CD14-positive monocyte (primary cell): ENCODE measurements around the gene P2RY14. TPM values are rescaled to one million over a fixed set of nuclear protein-coding genes. Genes with fewer than 3 reads are reported as not detected.

Experiments
- DNase-seq, 3 donors: peaks; one replicate each; pipeline ENCODE4 v3.0.0-alpha.2; 2011 to 2022
- H2AFZ ChIP-seq: 2 replicates; pipeline ENCODE4 v1.6.0; 2012; ENCODE audit warnings: mild to moderate bottlenecking, low read depth, low read length, inconsistent platforms; ENCODE audit not compliant: insufficient read depth, poor library complexity, severe bottlenecking
- H3K27ac ChIP-seq, 2 donors: 1 replicate in 1 of 2; 2 replicates in 1 of 2; pipeline ENCODE4 v1.5.1; 2012 to 2013; ENCODE audit warnings: low read length in 2 of 2, control low read depth in 1 of 2, inconsistent platforms in 1 of 2, low read depth in 1 of 2, mild to moderate bottlenecking in 1 of 2
- H3K27me3 ChIP-seq, 2 donors: one replicate each; pipeline versions ENCODE4 v1.6.0 to v1.6.1; 2011 to 2013; ENCODE audit warnings: low read length in 2 of 2; ENCODE audit not compliant: control insufficient read depth in 2 of 2, insufficient read depth in 2 of 2
- H3K36me3 ChIP-seq, 2 donors: replicated peaks in 1 of 2; 1 replicate in 1 of 2; 2 replicates in 1 of 2; pipeline versions ENCODE4 v1.5.1 to v1.6.1; 2012 to 2013; ENCODE audit warnings: low read length in 2 of 2, control low read depth in 1 of 2, inconsistent platforms in 1 of 2, mild to moderate bottlenecking in 1 of 2; ENCODE audit not compliant: insufficient read depth in 2 of 2, control insufficient read depth in 1 of 2
- H3K4me1 ChIP-seq, 2 donors: 1 replicate in 1 of 2; 2 replicates in 1 of 2; pipeline versions ENCODE4 v1.5.1 to v1.6.1; 2012 to 2013; ENCODE audit warnings: low read length in 2 of 2, control low read depth in 1 of 2, inconsistent platforms in 1 of 2, mild to moderate bottlenecking in 1 of 2, moderate library complexity in 1 of 2; ENCODE audit not compliant: insufficient read depth in 2 of 2, control insufficient read depth in 1 of 2
- H3K4me2 ChIP-seq: replicated peaks from 2 replicates; pipeline ENCODE3; 2012; ENCODE audit warnings: low read length, moderate library complexity, mild to moderate bottlenecking; ENCODE audit not compliant: poor library complexity, severe bottlenecking; ENCODE audit errors: extremely low read depth
- H3K4me3 ChIP-seq, 3 experiments: fragments of 200-600 bp in 1 of 3; sonication (generic) in 1 of 3; replicated peaks in 1 of 3; 1 replicate in 2 of 3; 2 replicates in 1 of 3; pipeline ENCODE4 v1.5.1; 2011 to 2013; ENCODE audit warnings: low read length in 3 of 3, mild to moderate bottlenecking in 3 of 3, control low read depth in 2 of 3, low read depth in 2 of 3, inconsistent platforms in 1 of 3, moderate library complexity in 1 of 3
- H3K79me2 ChIP-seq: 2 replicates; pipeline ENCODE4 v1.6.0; 2012; ENCODE audit warnings: mild to moderate bottlenecking, control low read depth, inconsistent platforms, low read length, moderate library complexity; ENCODE audit not compliant: insufficient read depth
- H3K9ac ChIP-seq: 2 replicates; pipeline ENCODE4 v1.6.0; 2017; ENCODE audit warnings: low read length, mild to moderate bottlenecking; ENCODE audit not compliant: insufficient read depth, poor library complexity, severe bottlenecking
- H3K9me3 ChIP-seq, 2 donors: replicated peaks in 1 of 2; 1 replicate in 1 of 2; 2 replicates in 1 of 2; pipeline versions ENCODE4 v1.5.1 to v1.6.1; 2012 to 2013; ENCODE audit warnings: low read length in 2 of 2, control low read depth in 1 of 2; ENCODE audit not compliant: control insufficient read depth in 1 of 2, insufficient read depth in 1 of 2
- H4K20me1 ChIP-seq: 2 replicates; pipeline ENCODE4 v1.6.0; 2012; ENCODE audit warnings: mild to moderate bottlenecking, low read length, control low read depth, moderate library complexity; ENCODE audit not compliant: insufficient read depth
- H3K27ac Mint-ChIP-seq, 7 donors: one replicate each; pipeline ENCODE4 v1.8.0; 2020; ENCODE audit warnings: mild to moderate bottlenecking in 7 of 7, mixed read lengths in 7 of 7, moderate library complexity in 6 of 7, inconsistent platforms in 2 of 7
- H3K27me3 Mint-ChIP-seq, 3 donors: one replicate each; pipeline ENCODE4 v1.8.0; 2021 to 2022; ENCODE audit warnings: low read depth in 3 of 3, mild to moderate bottlenecking in 3 of 3, mixed read lengths in 3 of 3, moderate library complexity in 3 of 3, inconsistent platforms in 1 of 3
- H3K36me3 Mint-ChIP-seq, 2 donors: one replicate each; pipeline ENCODE4 v1.8.0; 2020; ENCODE audit warnings: mixed read lengths in 2 of 2, inconsistent platforms in 1 of 2, mild to moderate bottlenecking in 1 of 2
- H3K4me1 Mint-ChIP-seq: one replicate; pipeline ENCODE4 v1.8.0; 2020; ENCODE audit warnings: mild to moderate bottlenecking, mixed read lengths
- H3K4me3 Mint-ChIP-seq, 2 donors: one replicate each; pipeline ENCODE4 v1.8.0; 2020; ENCODE audit warnings: mild to moderate bottlenecking in 2 of 2, mixed read lengths in 2 of 2, moderate library complexity in 1 of 2
- H3K9me3 Mint-ChIP-seq, 7 donors: one replicate each; pipeline ENCODE4 v1.8.0; 2020 to 2022; ENCODE audit warnings: mixed read lengths in 7 of 7, mild to moderate bottlenecking in 6 of 7, moderate library complexity in 6 of 7, inconsistent platforms in 2 of 7
- CTCF ChIP-seq: fragments of 200-600 bp; IDR thresholded peaks from one replicate; pipeline ENCODE4 v1.8.0; 2022; ENCODE audit warnings: antibody characterized with exemption, mild to moderate bottlenecking
- WGBS: methylation state at CpG from one replicate; pipeline ENCODE4 v1.1.5; 2013; ENCODE audit warnings: missing lambda C conversion rate; ENCODE audit not compliant: insufficient coverage; 5-methylcytosine and 5-hydroxymethylcytosine counted together
- intact Hi-C, 2 donors: fragments of 100-400 bp; cut with micrococcal nuclease; formaldehyde crosslinking; loops; one replicate each; pipeline versions ENCODE4 v1.15.0 to v1.15.1; 2023
- polyA plus RNA-seq, 3 donors: library from polyadenylated mRNA; depleted of rRNA in 1 of 3; unstranded in 2 of 3; stranded (reverse) in 1 of 3; fragments of 300-500 nt in 2 of 3; fragments of >200 nt in 1 of 3; fragmentation: Illumina TruSeq in 2 of 3; gene quantifications; 1 replicate in 2 of 3; 2 replicates in 1 of 3; pipeline ENCODE4 v1.2.3, GENCODE V29; 2012 to 2021

The P2RY14 gene
- polyA plus RNA-seq, 3 donors, result 0.20 to 0.67 (median 0.50) TPM

- no peak overlapping the region for H3K4me2 ChIP-seq
- H3K27me3 Mint-ChIP-seq, result no peaks in the 10 kb centered on the region
- H3K4me1 ChIP-seq, result no peaks in the 10 kb centered on the region
- TF ChIP-seq CTCF, result no peak
- H3K27ac ChIP-seq, result no peak overlapping the region
- no peak overlapping the region for H2AFZ ChIP-seq
- no peaks in the 10 kb centered on the region for H3K9me3 Mint-ChIP-seq
- H3K4me3 ChIP-seq, result no peak overlapping the region
- H3K9ac ChIP-seq, result no peak overlapping the region
- DNase-seq, result no peak
- no peaks in the 10 kb centered on the region for H3K9me3 ChIP-seq
- H3K4me3 Mint-ChIP-seq, result no peak overlapping the region
- H4K20me1 ChIP-seq, result no peaks in the 10 kb centered on the region
- H3K4me1 Mint-ChIP-seq, result peaks cover 14% of the 10 kb centered on the region
- no peaks in the 10 kb centered on the region for H3K27me3 ChIP-seq
- H3K36me3 ChIP-seq, result no peaks in the 10 kb centered on the region
- H3K36me3 Mint-ChIP-seq, result no peaks in the 10 kb centered on the region
- no peak overlapping the region for H3K27ac Mint-ChIP-seq
- intact Hi-C loops, result no loop called here
- no peaks in the 10 kb centered on the region for H3K79me2 ChIP-seq
- WGBS, result no CpG with 5 or more reads among the region's 1 CpG
Measured at GRCh38 chr3:151300539-151300938, 22.2 kb upstream of the P2RY14 start.

GRCh38 chr3:151299006-151299405 lies 20.7 kb upstream of the P2RY14 start:
- 100% methylated on average over 1 of the region's 2 CpGs for WGBS
- no peaks in the 10 kb centered on the region for H3K27me3 ChIP-seq
- no peak overlapping the region for H3K4me3 ChIP-seq
- Mint-ChIP-seq H3K4me1 (peaks cover 13% of the 10 kb centered on the region), H3K27ac (no peak overlapping the region), H3K27me3 (no peaks in the 10 kb centered on the region), H3K9me3 (no peaks in the 10 kb centered on the region), H3K36me3 (no peaks in the 10 kb centered on the region), H3K4me3 (no peak overlapping the region)
- H3K4me2 ChIP-seq, result no peak overlapping the region
- H4K20me1 ChIP-seq, result no peaks in the 10 kb centered on the region
- no peaks in the 10 kb centered on the region for H3K9me3 ChIP-seq
- H3K4me1 ChIP-seq, result no peaks in the 10 kb centered on the region
- no peak overlapping the region for H3K9ac ChIP-seq
- no peaks in the 10 kb centered on the region for H3K36me3 ChIP-seq
- DNase-seq, result no peak
- no peaks in the 10 kb centered on the region for H3K79me2 ChIP-seq
- H2AFZ ChIP-seq, result no peak overlapping the region
- H3K27ac ChIP-seq, result no peak overlapping the region
- intact Hi-C loops, result loop anchor here in 1 of 2 donors (10.0 kb wide), 1 partner anchor 616 kb away; no protein-coding TSS in a partner anchor
- no peak for TF ChIP-seq CTCF
